Epithelial cell of proximal tubule (primary cell): ENCODE results near the gene HOXC12. TPM values are rescaled to one million over a fixed set of nuclear protein-coding genes. Genes with fewer than 3 reads are reported as not detected.

Source experiments
- DNase-seq: peaks from one replicate; pipeline ENCODE4 v3.0.0-alpha.2; 2011; ENCODE audit warnings: low read depth
- H3K4me3 ChIP-seq: 2 replicates; pipeline ENCODE4 v1.5.1; 2011; ENCODE audit warnings: low read depth, mild to moderate bottlenecking, low read length
- total RNA-seq: library from RNA; depleted of rRNA; stranded (reverse); fragments of >200 nt; gene quantifications from 2 replicates; pipeline ENCODE4 v1.2.3, GENCODE V29; 2015
- TF ChIP-seq, protein P1 (sequence below): conservative IDR thresholded peaks from 2 replicates; pipeline ENCODE4 v1.5.1; 2012; ENCODE audit warnings: low read depth, mild to moderate bottlenecking, low read length

The HOXC12 gene
- total RNA-seq, 1 donor from 2014 or later: not detected

DNA sequence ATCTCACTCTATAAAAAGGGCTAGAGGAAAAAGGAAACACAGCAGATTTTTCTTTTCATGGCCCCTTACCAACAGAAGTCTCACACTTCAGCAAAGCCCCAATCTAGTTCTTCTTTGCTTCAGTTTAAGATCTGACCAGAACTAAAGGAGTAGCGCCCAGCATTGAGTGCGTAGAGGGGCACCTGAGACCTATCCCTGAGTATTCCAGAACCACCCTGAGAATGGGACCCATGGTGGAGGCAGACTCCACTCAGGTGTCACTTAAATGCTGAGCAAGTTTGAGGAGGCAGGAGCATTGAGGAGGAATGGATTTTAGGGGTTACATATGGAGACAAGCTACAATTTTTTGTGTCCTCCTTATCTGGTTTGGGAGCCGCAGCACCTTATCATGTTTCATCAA, 16.4 kb downstream of the HOXC12 start:
- no peak for DNase-seq
- TF ChIP-seq, protein P1, sequence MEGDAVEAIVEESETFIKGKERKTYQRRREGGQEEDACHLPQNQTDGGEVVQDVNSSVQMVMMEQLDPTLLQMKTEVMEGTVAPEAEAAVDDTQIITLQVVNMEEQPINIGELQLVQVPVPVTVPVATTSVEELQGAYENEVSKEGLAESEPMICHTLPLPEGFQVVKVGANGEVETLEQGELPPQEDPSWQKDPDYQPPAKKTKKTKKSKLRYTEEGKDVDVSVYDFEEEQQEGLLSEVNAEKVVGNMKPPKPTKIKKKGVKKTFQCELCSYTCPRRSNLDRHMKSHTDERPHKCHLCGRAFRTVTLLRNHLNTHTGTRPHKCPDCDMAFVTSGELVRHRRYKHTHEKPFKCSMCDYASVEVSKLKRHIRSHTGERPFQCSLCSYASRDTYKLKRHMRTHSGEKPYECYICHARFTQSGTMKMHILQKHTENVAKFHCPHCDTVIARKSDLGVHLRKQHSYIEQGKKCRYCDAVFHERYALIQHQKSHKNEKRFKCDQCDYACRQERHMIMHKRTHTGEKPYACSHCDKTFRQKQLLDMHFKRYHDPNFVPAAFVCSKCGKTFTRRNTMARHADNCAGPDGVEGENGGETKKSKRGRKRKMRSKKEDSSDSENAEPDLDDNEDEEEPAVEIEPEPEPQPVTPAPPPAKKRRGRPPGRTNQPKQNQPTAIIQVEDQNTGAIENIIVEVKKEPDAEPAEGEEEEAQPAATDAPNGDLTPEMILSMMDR: no peak
- H3K4me3 ChIP-seq: no peak overlapping the region

DNA sequence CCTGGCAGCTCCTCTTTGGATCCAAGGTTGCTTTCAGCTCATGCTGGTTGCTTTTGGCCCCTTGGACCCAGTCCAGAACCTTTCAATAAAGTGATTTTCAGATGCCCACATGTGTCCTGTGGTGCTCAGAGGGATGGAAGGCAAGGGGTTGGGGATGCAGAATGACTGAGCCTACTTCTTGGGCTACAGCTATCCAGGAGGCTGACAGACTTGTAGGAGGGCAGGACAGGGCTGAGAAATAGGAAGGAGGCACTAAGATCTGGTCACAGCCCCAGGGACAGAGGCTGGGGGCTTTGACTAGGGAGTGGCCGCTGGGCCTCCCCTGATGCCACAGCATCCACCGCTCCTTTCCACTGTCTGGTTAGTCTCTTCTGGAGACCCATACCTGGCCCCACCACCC, 17.0 kb downstream of the HOXC12 start:
- TF ChIP-seq, protein P1: no peak
- no peak overlapping the region for H3K4me3 ChIP-seq

DNA sequence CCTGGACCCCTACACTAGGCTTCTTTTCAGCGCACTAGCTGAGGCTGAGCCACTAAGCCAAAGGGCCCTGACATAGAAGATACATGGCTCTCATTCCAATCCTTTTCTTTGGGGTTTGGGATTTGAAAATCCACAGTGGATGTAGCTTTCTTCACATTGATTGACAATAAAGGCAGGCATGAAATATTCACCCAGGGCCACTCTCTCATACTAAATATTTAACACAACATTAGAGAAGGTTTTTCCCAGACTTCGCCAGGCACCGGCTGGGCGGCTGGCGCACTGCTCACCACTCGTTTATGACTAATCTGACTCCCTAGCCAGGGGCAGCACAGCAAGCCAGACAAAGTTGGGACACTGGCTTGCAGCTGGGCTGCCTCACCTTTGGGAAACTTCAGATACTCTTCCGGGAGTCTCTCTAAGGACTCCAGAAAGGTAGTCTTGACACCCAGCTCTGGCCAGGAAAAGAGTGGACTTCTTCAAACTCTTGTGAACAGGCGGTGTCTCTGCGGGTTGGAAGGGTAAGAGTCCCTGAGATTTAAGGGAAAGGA, 17.5 kb downstream of the HOXC12 start:
- TF ChIP-seq, protein P1: no peak
- no peak for DNase-seq
- H3K4me3 ChIP-seq: peak overlapping the region; percentile 77

More for the DNA sequence above, 17.0 kb downstream of the HOXC12 start:
- DNase-seq: no peak

GRCh38 chr12:53972722-53973235, 18.1 kb downstream of the HOXC12 start, which contains the start of gene HOXC11:
Gene HOXC11, plus strand, starts transcription at chr12:53973126. Its CDS starts 116 bp downstream, at chr12:53973242.
- DNase-seq: no peak
- TF ChIP-seq, protein P1: no peak
- H3K4me3 ChIP-seq: peak within 1 kb of the TSS; percentile 77

GRCh38 chr12:53973236-53974042, 18.7 kb downstream of the HOXC12 start:
- no peak for DNase-seq
- H3K4me3 ChIP-seq: peak overlapping the region; percentile 77

DNA sequence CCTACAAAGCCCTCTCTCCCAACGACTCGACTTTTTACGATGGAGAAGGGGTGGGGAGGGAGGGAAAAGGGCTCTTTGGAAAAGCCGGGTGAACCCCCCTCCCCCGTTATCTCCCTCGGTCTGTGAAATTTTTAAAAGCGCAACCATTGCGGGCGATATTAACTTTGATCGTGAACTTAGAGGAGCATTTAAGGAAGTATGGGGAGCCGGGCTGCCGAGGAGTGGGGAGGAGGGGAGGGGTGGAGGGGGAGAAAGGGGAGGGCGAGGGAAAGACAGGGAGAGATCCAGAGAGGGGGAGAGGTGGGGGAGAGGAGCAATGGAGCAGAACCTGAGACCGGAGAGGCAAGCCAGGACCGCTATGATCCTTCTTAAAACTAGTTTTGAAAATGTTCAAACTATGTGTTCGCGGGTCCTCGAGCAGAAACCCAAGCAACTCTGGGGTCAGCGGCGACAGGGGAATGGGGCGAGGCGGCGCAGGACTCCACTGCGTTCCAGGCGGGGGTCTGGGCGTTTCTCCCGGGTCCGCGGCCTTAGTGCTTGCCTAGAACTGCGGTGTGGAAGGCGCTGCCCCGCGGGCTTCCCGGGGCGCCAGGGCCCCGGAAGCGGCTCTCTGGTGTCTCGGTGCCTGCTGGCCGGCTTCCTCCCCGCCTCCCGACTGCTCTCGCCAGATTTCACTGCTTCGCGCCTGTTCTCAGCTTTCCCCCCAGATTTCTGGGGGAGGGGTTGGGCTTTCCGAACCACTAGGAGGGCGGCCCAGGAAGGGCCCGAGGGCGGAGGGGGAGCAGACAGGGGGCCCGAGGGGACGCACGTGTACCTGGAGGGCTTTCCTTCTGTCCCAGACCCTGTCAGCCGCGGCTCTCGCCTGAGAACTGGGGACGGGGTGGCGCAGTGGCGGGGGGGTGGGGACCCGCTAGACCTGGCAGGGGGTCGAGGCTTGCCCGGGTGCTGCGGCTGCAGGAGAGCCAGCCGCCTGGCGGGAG, 19.7 kb downstream of the HOXC12 start, which contains the start of gene HOTAIR:
HOTAIR (minus strand) TSS at position 871 of the 980 bp plus-strand sequence.
- peak within 1 kb of the TSS; percentile 77 for H3K4me3 ChIP-seq
- DNase-seq: no peak
- TF ChIP-seq, protein P1: no peak

More at GRCh38 chr12:53973236-53974042, 18.7 kb downstream of the HOXC12 start:
- TF ChIP-seq, protein P1: no peak
